ENCODE measurements around the gene GPHN. TPM values are rescaled to one million over a fixed set of nuclear protein-coding genes. Genes with fewer than 3 reads are reported as not detected.

GPHN gene
- total and polyA plus RNA-seq, 2 of the 4 experiments (the other 2 are of a cell fraction), result 8.0 to 8.1 TPM

GRCh38 chr14:66575014-66575413, 67.1 kb downstream of the GPHN start:
- Histone ChIP-seq H3K4me1 (ENCODE audit: control insufficient read depth, insufficient read depth, low read length) (no peaks in the 10 kb centered on the region), H3K14ac (replicated peaks; ENCODE audit: low read depth, low read length) (no peak overlapping the region), H3K56ac (ENCODE audit: extremely low read depth, insufficient read depth, low read length) (no peak overlapping the region), H2BK15ac (ENCODE audit: low read depth, low read length) (no peak overlapping the region), H3K36me3 (ENCODE audit: control insufficient read depth, insufficient read depth, low read length) (no peaks in the 10 kb centered on the region), H4K8ac (ENCODE audit: low read depth in 2 of 2, low read length in 2 of 2) (no peak overlapping the region), H3K4me2 (ENCODE audit: low read depth, low read length) (no peak overlapping the region), H4K91ac (ENCODE audit: insufficient read depth, low read depth, low read length) (no peak overlapping the region), H3K4me3 (ENCODE audit: insufficient read depth, low read depth, low read length) (no peak overlapping the region), H4K5ac (ENCODE audit: low read depth, low read length) (no peak overlapping the region), H3K4ac (ENCODE audit: low read depth, low read length) (no peak overlapping the region), H2BK120ac (ENCODE audit: low read depth, low read length) (no peak overlapping the region), H4K20me1 (ENCODE audit: insufficient read depth, low read length) (no peaks in the 10 kb centered on the region), H3K9ac (ENCODE audit: low read depth, low read length) (no peak overlapping the region), H3K27me3 (ENCODE audit: control insufficient read depth, insufficient read depth, low read length) (no peaks in the 10 kb centered on the region), H2BK20ac (ENCODE audit: low read depth, low read length) (no peak overlapping the region), H3K23ac (ENCODE audit: low read depth, low read length) (no peak overlapping the region), H2AK9ac (replicated peaks; ENCODE audit: low read depth, low read length, poor library complexity) (no peak overlapping the region), H2AK5ac (ENCODE audit: low read depth, low read length) (no peak overlapping the region), H2AFZ (replicated peaks; ENCODE audit: low read length, poor library complexity) (no peak overlapping the region), H3K9me1 (ENCODE audit: insufficient read depth, low read length) (no peaks in the 10 kb centered on the region), H2BK5ac (ENCODE audit: low read depth, low read length, poor library complexity, severe bottlenecking) (no peak overlapping the region), H3K27ac (ENCODE audit: insufficient read depth, low read length) (no peak overlapping the region), H3K79me1 (ENCODE audit: low read depth in 1 of 2, low read length in 2 of 2) (no peaks in the 10 kb centered on the region; a peak in 1 of 4 replicates), H3K9me3 (ENCODE audit: control insufficient read depth, insufficient read depth, low read length) (peaks cover 4% of the 10 kb centered on the region; the same call in 1 of the 2 replicates), H3K18ac (ENCODE audit: low read depth, low read length) (no peak overlapping the region)
- TF ChIP-seq MAFK (IDR thresholded peaks at IDR 0.05; ENCODE audit: low read depth, low read length) (no peak), CEBPB (IDR thresholded peaks at IDR 0.05; ENCODE audit: low read depth, low read length) (no peak), MAZ (IDR thresholded peaks at IDR 0.05; ENCODE audit: borderline replicate concordance, low read depth, low read length) (no peak), RFX5 (IDR thresholded peaks at IDR 0.05; ENCODE audit: low read depth, low read length) (no peak), RCOR1 (IDR thresholded peaks at IDR 0.05; ENCODE audit: insufficient replicate concordance, low read length) (no peak), RAD21 (IDR thresholded peaks at IDR 0.05; ENCODE audit: low read length) (no peak), CTCF (conservative IDR thresholded peaks at IDR 0.05; ENCODE audit: low read depth, low read length) (no peak), BHLHE40 (IDR thresholded peaks at IDR 0.05; ENCODE audit: low read depth, low read length) (no peak)
- intact Hi-C loops (cut with micrococcal nuclease) (no loop called here), in situ Hi-C loops (cut with MboI; ENCODE audit: low sequenced_read_pairs) (no loop called here), dilution Hi-C loops (cut with HindIII; ENCODE audit: low sequenced_read_pairs, unreplicated experiment) (no loop called here)
- DNase-seq (no peak), ATAC-seq (ENCODE audit: low read depth) (no peak)
- CTCF ChIA-PET, result no interaction called here
- BruUV-seq (replicated peaks), result no TSS peak
- no CpG with 5 or more reads among the region's 2 CpGs for WGBS, 2 experiments (ENCODE audit: extremely low coverage in 2 of 2, insufficient read length in 1 of 2)
- POLR2A ChIA-PET (ENCODE audit: unreplicated experiment), result no interaction called here
